SKM-1 treated with dmso at 0.1 percent for 144 hours (cell line): ENCODE measurements around the gene BABAM2.
"Not testable (repeated sequence)": the region's sequence is repeated elsewhere in the genome, so short reads cannot be mapped to it uniquely, and the experiment has no call there.

Experiments
- DNase-seq: peaks from one replicate; lab custom pipeline; 2025; ENCODE audit not compliant: unreplicated experiment; lab: John Stamatoyannopoulos, UW

Gene BABAM2

DNA sequence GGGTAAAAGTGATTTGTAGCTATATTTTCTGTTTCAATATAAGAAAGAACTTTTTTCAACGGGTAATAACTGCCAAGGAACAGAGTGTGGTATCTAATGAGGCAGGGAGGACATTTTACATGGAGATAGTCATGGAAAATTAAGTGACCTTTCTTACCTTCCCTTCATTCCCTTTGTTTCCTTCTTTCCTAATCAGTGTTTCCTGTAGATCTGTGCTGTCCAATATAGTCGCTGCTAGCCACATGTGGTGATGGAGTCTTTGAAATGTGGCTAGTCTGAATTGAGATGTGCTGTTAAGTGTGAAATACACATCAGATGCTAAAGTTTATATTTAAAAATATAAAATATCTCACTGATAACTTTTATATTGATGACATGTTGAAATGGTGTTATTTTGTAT, 81.8 kb downstream of the BABAM2 start:
- DNase-seq, result no peak

DNA sequence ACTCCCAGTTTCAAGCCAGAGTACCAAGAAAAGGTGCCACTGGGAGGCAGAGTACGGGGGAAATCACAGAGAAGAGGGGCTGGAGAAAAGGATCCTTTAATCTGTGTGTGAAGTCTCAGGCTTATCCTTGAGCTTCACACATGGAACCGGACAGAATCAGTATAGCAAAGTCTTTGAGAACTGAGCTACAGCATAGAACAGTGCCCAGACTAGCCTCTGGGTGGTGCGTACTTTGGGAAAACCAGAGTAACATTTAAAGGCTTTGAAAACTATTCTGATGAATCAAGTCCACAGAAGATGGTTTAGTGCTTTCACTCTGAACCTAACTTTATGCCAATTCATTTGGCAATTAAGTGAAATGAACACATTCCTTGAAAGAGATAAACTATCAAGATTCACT, 83.1 kb downstream of the BABAM2 start:
- DNase-seq, result no peak

DNA sequence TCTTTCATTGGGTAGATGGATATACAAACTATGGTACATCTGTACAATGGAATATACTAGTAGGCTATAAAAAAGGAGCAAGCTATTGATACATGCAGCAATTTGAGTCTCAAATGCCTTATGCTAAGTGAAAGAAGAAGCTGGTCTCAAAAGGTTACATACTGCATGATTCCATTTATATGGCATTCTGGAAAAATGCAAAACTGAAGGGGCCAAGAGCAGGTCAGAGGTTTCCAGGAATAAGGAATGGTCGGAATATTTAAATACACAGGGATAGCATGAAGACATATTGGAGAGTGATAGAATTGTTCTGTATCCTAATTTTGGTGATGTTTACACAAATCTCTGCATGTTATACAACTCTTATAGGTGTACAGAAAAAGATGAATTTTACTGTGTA, 85.8 kb downstream of the BABAM2 start:
- DNase-seq, result no peak

DNA sequence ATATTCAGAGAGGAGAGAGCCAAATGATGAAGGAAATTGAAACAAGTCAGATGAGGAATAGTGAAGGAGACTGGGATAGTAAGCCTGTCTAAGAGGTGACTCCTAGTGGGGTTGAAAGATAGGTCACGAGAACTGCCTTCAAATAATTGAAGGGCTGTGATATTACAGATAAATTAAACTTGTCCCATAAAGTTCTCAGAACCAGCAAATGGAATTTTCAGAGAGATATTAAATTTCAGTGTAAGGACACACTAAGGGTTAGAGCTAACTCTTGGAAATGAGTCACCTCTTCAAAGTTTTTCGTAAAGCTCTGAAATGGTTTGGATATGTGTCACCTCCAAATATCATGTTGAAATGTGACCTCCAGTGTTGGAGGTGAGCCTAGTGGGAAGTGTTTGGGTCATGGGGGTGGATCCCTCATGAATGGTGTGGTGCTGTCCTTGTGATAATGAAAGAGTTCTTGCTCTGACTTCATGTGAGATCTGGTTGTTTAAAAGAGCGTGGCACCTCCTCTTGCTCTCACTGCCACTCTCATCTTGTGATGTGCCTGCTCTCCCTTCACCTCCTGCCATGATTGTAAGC, 87.3 kb downstream of the BABAM2 start:
- DNase-seq, result no peak

DNA sequence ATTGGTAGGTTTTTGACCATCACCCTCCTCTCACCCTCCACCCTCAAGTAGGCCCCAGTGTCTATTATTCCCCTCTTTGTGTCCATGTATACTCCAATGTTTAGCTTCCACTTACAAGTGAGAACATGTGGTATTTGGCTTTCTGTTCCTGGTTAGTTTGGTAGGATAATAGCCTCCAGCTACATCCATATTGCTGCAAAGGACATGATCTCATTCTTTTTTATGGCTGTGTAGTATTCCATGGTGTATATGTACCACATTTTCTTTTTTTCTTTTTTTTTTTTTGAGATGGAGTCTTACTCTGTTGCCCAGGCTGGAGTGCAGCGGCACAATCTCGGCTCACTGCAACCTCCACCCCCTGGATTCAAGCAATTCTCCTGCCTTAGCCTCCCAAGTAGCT, 88.2 kb downstream of the BABAM2 start:
- not testable (repeated sequence) for DNase-seq

DNA sequence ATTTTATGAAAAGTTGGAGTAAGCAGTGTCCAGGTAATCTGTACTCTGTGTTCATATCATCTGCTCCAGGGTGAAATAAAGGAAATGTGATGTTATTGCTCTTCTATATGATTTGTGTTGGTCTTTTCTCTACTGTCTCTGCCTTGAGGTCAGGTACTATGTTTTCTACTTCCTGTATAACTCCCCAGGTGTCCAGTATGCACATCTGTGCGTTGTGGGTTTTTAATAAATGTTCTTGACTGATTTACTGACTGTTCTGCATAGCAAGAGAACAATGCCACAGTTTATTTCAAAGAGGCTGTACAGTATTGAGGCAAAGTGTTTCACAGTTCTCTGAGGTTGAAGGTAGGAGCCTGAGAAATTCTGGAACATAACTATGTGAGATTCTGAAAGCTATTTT, 89.7 kb downstream of the BABAM2 start:
- DNase-seq, result no peak

DNA sequence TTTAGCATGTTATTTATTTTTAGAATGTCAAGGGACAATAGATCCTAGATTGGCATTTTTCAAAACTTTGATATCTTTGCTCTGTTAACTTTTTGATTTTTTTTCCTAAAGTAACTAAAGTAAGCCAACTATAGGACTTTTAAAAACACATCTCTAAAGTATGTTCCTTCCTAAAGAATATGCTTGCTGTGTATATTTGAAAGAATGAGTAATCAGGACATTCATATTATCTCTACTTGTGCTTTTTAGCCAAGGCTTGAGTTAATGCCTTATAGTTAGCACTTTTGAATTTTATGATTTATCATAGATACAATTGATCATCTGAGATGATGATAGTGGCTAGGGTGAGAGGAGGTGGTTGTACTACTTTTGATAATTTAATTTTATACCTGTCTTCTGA, 93.6 kb downstream of the BABAM2 start:
- DNase-seq, result no peak

DNA sequence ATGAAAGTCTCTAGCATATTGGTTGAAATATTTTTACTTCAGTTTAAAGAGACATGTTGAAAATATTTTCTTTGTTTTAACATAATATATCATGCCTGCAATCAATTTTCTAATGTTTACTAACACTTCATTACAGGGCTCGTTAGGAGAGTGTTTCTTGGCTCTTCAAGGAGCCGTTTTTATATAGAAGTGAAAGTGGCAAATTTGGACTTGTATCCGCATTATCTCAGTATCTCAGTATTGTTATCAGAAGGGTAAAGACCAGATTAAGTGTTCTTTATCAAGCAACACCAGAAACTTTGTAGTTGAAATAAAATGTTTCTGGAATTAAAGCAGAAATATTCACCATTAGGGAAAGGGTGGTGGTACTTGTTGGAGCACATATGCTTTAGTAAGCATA, 97.8 kb downstream of the BABAM2 start:
- DNase-seq, result no peak

DNA sequence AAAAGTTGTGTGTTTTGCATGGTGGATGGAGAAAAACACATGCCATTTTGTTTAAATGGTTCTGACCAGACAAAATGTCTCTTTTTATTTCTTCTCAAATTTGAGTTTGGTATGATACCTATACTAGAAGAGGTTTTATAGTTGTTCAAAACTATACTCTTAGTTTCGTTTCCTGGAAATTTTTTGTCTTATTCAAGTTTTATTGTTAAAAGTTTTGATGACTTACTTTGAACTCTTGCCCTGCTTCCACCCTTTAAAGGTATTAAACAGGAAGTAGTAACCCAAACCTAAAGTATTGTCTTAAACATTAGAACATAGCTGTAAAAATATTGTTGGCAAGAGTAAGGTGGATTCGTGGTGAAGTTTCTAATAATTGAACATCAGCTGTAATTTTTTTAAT, 98.2 kb downstream of the BABAM2 start:
- DNase-seq, result no peak

DNA sequence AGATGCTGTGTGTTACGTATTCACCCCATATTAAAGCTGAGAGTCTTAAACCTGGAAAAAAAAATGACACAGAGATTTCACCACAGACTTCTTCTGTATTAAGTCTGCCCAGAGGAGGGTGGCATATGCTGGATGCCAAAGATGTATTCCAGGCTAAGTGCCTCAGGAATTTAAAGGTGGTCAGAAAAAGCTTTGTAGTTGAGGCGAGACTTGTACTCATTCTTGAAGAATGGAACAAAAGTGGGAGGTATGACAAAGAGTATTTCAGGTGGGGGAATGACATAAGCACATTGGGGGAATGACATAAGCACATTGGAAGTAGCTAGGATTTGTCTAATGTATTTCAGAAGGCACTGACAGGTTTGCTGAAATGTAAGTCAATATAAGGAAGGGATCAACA, 98.6 kb downstream of the BABAM2 start:
- DNase-seq, result no peak

DNA sequence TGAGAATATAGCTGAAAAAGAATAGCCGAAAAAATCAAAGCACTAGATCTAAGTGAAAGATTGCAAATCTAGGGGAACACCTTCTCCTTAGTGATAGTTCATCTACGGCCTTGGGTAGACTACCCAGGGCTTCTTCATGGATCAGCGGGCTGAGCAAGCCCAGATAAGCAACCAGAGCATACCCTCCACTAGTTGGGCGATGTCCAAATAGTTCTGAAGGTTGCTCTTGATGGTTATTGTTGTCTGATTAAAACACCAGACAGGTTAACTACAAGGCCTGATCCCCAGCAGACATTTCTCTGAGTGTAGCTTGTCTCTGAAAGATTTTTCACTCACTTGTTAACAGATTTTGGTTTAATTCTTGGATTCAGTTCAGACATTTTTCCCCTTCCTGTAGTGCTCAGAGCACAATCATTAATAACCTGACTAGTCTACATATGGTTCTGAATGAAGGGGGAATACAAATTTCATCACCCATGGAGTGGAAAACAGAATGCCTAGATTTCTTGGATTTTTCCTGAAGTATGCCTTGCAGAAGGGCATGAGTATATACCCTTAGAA, 99.6 kb downstream of the BABAM2 start:
- no peak for DNase-seq

DNA sequence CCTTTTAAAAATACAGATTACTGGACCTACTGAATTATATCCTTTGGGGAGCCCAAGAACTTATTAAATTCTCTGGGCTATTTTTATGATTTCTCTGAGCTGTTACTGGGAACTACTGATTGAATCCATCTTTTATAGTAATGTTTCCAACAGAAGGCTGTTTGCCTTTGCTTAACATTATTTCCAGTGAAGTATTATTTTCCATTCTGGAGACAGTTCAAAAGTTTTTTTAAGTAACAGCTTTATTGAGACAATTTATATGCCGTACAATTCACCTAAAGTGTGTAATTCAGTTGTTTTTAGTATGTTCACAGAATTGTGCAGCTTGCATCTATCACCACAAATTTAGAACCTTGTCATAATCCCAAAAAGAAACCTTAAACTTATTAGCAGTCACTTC, 100.6 kb downstream of the BABAM2 start:
- DNase-seq, result no peak

DNA sequence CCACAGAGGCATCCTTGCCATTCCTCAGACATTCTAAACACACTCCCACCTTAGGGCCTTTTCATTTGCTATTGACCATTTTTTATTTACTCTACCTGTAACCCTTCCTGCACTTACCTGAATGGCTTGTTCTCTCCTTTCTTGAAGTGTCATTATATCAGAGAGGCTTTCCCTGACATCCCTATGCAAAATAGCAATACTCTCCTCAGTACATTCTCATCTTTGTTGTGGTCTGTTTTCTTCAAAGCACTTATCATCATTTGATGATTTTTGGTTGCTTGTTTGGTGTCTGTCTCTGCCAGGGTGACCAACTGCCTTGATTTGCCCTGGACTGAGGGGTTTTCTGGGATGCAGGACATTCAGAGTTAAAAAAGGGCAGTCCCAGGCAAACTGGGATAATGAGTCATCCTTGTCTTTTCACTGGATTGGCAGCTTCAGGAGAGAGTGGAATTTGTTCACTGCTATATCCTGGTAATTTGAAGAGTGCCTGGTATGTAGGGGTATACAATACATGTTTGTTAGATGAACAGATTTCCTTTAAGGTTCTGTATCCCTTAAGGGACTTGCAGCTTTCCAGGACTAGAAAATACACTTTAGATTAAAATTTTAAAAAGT, 102.4 kb downstream of the BABAM2 start:
- no peak for DNase-seq

DNA sequence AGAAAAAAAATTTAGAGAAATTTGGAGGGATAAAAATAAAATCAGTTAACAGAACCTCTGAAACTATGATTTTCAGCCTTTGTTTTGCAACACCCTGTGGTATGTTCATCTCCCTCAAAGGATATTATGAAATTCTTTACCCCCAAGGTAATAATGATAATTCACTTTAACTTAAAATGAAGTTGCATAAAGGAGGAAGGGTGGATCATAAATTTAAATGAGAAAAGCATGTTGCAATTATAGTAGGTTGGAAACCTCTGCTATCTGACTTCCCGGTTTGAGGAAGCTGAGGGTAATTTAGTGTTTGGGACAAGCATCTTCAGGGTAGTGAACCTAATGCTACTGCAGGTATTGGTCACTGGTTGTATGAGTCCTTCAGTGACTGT, 102.9 kb downstream of the BABAM2 start:
- DNase-seq, result peak; percentile 76

DNA sequence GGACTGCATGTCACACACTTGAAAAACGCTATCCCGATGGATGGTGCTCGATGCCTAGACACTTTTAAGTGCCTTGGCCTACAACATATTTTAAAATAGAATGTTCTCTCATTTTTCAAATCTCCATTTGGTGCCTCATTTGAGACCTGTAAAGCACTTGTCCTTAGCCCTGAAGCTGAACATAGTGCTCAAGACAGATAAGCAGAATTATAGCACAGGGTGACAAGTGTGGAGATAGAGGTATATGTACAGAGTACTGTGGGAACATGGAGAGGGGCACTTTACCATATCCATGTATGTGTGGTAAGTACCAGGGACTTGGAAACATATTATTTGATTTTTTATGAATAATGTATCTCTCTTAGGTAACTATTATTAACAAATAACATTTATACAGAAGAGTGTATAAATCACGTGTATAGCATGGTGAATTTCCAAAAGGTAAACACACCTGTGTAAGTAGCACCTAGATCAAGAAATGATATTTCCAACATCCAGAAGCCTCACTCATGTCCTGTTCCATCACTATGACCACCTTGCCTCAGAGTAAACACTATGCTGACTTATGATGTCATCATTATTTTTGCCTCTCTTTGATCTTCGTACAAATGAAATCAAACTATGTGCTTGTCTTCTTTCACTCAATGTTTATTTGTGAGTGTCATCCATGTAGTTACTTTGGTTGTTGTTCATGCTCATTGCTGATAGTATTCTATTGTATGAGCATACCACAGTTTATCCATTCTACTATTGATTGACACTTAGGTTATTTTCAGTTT, 103.6 kb downstream of the BABAM2 start:
- DNase-seq, result no peak

DNA sequence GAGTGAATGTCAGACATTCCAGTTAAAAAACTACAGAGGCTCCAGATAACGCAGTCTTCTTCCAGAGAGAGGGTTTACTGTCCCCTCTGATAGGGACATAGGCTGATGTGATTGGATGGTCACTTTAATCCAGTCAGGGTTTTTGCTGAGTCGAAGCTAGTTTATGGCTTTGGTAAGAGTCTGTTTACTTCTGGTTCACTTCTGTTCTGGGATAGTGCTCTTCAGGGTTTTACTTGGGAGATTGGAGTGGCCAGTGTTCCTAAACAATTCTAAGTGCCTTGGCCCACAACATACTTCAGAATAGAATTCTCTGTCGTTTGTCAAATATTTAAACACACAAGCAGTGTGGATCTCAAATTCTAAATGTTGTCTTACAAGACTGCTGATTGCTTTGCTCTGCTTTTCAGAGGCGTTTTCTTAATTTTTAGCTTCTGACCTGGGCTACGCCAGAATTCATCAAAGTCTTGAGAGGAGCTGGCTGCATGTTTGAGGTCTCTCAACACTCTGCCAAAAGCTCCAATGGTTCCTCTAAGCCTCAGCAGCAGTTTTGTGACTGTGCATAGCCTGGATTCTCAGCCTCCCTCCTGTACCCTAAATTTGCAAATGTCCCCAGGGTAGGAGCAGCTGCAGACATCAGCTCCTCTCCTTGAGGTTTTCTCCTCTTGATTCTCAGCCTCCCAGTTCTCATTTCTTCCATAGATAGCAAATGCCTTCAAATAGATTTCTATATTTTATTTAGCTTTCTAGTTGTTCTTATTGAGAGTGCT, 105.8 kb downstream of the BABAM2 start:
- DNase-seq, result no peak

DNA sequence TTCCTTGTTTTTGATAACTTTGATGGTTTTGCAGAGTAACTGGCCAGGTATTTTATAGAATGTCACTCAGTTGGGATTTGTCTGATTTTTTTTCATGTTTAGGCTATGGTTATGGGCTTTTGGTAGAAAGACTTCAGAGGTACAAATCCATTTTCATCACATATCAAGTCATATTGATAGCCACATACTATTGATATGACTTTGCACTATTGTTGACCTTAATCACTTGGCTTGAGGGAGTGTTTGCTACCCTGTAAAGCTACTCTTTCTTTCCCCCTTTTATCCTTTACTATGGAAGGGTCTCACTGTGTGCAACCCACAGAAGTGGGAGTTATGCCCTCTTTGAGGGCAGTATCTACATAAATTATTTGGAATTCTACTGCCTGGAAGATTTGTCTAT, 109.8 kb downstream of the BABAM2 start:
- no peak for DNase-seq

DNA sequence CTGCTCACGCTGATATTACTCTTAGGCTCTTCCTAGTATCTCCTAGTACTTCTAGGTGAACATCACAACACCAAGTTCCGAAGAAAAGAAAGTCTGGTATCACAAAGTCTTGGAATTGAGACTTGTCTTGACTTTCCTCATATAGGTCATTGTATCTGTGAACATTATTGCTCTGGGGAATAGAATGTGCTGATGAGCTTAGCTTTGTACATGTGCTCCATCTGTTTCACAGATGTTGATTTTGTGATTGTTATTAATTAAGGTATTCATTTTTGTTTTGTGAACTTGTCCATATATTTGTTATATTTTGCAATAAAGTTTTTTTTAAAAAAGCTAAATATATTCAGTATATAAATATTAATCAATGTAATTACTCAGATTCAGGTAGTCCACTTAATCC, 111.7 kb downstream of the BABAM2 start:
- no peak for DNase-seq

DNA sequence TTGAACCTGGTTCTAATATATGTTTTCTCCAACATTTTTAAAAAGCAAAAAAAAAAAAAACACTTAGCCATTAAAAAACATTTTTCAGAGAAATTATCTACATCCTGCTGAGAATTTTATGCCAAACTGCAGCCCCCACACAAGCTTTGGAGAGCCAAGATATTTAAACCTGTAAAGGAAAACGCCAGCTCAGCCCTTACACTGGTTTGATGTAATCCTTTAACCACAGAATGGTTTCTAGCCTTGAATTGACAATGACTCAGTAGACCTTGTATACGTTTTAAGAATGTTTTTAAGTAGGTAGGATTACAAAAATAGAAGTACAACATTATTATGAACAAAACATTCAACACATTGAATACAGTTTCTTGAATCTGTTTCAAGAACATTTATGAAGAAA, 113.6 kb downstream of the BABAM2 start:
- DNase-seq, result no peak

DNA sequence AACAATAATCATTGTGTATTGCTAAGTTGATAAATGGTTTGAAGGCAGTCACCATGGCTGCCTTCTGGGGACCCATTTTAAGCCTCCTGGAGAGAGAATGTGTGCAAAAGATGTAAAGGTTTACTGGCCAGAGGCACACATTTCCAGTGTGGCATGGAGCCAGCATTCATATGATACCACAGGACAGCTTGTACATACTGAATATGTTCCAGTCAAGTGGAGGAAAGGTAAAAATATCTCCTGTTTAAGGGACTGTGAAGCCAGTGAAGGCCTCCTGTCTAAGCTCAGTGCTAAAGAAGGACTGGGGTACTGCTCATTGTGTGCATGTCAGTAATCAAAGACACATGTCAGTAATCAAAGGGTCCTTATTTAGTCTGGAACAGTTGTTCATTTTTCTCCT, 119.2 kb downstream of the BABAM2 start:
- DNase-seq, result no peak

DNA sequence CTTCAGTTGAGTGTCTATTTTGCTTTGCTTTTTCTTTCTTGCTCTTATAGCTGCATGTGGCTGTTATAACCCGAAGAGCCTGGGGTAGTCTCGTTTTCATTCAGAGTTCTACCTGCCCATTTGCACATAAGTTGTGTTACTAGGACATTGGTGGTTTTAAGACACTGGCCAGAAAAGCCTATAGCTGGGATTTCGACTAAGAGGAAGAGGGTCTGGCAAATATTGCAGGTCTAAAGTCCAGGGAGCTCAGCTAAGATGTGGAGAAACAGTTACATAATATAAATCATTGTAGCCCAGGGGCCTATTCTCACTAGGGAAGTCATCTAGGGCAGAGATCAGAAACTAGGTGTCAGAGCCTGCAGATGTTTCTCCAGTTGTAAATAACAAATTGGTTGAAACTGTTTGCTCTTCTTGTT, 120.8 kb downstream of the BABAM2 start:
- no peak for DNase-seq

DNA sequence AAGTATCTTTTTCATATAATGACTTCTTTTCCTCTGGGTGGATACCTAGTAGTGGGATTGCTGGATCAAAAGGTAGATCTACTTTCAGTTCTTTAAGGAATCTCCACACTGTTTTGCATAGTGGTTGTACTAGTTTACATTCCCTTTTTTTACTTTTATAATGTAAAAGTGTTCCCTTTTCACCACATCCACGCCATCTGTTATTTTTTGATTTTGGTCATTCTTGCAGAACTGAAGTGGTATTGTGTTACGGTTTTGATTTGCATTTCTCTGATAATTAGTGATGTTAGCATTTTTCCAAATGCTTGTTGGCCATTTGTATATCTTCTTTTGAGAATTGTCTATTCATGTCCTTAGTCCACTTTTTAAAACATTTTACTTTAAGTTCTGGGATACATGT, 127.9 kb downstream of the BABAM2 start:
- not testable (repeated sequence) for DNase-seq
